Activated naive CD8-positive, alpha-beta T cell (primary cell): Measurements from ENCODE around the gene CDNF.
"Not testable (repeated sequence)": the region's sequence is repeated elsewhere in the genome, so short reads cannot be mapped to it uniquely, and the experiment has no call there.

Experiments
- H3K27ac Mint-ChIP-seq: one replicate; pipeline ENCODE4 v1.8.0; 2021; ENCODE audit warnings: mixed read lengths
- H3K27me3 Mint-ChIP-seq: one replicate; pipeline ENCODE4 v1.8.0; 2021; ENCODE audit warnings: mixed read lengths
- H3K36me3 Mint-ChIP-seq: one replicate; pipeline ENCODE4 v1.8.0; 2021; ENCODE audit warnings: mixed read lengths
- H3K4me1 Mint-ChIP-seq: one replicate; pipeline ENCODE4 v1.8.0; 2021; ENCODE audit warnings: low read depth, mixed read lengths
- H3K4me3 Mint-ChIP-seq: one replicate; pipeline ENCODE4 v1.8.0; 2021; ENCODE audit warnings: mild to moderate bottlenecking, mixed read lengths
- H3K9me3 Mint-ChIP-seq: one replicate; pipeline ENCODE4 v1.8.0; 2021; ENCODE audit warnings: low read depth, mixed read lengths

CDNF gene

DNA sequence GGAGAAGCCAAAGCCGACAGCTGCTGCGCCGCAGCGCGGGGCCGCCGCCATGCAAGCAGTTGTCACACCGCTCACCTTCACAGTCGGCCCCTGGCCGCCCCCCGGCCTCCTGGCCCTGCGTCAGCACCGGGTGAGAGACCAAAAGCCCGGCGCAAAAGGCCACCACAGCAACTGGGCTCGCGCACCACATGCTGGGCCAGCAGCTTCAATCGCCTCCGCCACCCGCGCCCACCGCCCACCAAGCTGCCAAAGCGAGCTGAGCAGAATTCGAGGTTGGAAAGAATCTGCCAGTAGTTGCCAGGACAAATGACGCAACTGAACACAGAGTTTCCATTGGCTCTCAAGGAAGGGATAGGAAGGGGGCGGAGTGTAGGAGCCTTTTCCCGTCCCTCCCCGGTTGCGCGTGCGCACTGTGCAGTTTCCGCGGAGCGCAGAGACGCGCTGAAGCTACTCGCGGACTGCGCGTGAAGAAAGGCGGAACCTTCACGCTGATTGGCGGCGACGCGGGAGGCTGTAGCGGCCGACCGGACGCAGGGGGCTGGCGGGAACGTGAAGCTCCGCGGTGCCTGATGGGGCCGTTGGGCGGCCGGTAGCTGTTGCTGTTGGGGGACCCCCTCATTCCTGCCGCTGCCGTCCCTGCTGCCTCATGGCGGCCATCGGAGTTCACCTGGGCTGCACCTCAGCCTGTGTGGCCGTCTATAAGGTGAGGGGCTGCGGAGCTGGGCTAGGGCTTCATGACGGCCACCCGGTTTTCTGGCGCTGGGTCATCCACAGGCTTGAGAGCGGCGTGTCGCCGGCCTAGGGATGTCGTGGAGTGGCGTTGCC, at the start of gene CDNF, which contains the start of the genes HSPA14 and MSANTD7:
Gene CDNF (minus strand): TSS at position 281 of the 825 bp plus-strand sequence. CDS start 91 bp downstream, at position 190.
Gene HSPA14 (plus strand): TSS at position 550 of the 825 bp plus-strand sequence. CDS start 97 bp downstream, at position 647.
Gene MSANTD7 (plus strand): TSS at position 550 of the 825 bp plus-strand sequence. CDS start 3,979 bp downstream, outside the sequence.
- Mint-ChIP-seq H3K4me3 (peak within 1 kb of the TSS; percentile 96), H3K9me3 (no peaks in the 10 kb centered on the region), H3K27ac (peak within 1 kb of the TSS; percentile 95), H3K27me3 (no peaks in the 10 kb centered on the region), H3K36me3 (peaks cover 15% of the 10 kb centered on the region), H3K4me1 (peaks cover 30% of the 10 kb centered on the region)

DNA sequence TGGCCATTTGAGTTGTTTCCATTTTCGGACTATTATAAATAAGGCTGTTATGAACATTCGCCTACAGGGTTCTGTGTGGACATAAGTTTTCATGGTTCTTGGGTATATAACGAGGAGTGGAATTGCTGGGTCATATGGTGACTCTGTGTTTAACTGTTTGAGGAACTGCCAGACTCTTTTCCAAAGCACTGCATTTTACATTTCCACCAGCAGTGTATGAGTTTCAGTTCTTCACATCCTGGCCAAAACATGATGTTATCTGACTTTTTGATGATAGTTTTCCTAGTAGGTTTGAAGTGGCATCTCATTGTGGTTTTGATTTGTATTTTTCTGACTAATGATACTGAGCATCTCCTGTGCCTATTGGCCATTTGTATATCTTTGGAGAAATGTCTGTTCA, 46.2 kb upstream of the CDNF start:
- Mint-ChIP-seq H3K27ac (no peak overlapping the region), H3K4me3 (no peak overlapping the region), H3K27me3 (no peaks in the 10 kb centered on the region), H3K4me1 (peaks cover 20% of the 10 kb centered on the region), H3K36me3 (peaks cover 9% of the 10 kb centered on the region), H3K9me3 (no peaks in the 10 kb centered on the region)

DNA sequence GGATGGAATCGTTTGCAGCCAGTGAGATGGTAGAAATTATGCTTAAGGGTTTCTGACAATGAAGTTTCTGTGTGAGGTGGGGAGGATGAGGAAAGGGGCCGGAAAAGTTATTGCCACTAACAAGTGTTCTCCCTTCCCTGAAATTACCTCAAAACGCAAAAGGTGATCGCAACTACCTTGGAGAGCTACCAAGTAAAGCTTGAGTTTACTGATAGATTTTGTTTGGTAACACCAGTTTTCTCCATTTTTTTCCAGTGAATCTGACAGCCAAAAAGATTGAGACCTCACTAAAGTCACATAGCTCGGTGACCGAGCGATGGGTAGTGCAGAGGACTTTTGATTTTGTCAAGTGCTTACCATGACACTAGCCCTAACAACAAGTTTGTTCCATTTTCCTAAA, 42.4 kb upstream of the CDNF start:
- H3K9me3 Mint-ChIP-seq: no peaks in the 10 kb centered on the region
- peak overlapping the region; percentile 92 for H3K4me3 Mint-ChIP-seq
- no peaks in the 10 kb centered on the region for H3K27me3 Mint-ChIP-seq
- H3K27ac Mint-ChIP-seq: peak overlapping the region; percentile 34
- peaks cover 9% of the 10 kb centered on the region for H3K36me3 Mint-ChIP-seq
- H3K4me1 Mint-ChIP-seq: peaks cover 41% of the 10 kb centered on the region

DNA sequence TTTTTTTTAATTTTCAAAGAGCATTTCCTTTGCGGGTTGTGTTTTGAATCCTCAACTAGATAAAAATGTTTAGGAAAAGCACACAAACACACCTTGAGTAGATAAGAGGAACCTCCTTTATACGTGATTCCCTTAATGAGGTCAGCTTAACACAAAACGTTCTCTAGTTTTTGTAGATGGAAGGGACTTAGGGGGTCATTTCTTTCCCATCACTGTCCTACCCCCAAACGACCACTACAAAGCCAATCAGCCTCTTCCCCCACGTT, 42.0 kb upstream of the CDNF start:
- Mint-ChIP-seq H3K9me3 (no peaks in the 10 kb centered on the region), H3K4me3 (peak overlapping the region; percentile 92), H3K27me3 (no peaks in the 10 kb centered on the region), H3K4me1 (peaks cover 41% of the 10 kb centered on the region), H3K36me3 (peaks cover 9% of the 10 kb centered on the region), H3K27ac (peak overlapping the region; percentile 78)

DNA sequence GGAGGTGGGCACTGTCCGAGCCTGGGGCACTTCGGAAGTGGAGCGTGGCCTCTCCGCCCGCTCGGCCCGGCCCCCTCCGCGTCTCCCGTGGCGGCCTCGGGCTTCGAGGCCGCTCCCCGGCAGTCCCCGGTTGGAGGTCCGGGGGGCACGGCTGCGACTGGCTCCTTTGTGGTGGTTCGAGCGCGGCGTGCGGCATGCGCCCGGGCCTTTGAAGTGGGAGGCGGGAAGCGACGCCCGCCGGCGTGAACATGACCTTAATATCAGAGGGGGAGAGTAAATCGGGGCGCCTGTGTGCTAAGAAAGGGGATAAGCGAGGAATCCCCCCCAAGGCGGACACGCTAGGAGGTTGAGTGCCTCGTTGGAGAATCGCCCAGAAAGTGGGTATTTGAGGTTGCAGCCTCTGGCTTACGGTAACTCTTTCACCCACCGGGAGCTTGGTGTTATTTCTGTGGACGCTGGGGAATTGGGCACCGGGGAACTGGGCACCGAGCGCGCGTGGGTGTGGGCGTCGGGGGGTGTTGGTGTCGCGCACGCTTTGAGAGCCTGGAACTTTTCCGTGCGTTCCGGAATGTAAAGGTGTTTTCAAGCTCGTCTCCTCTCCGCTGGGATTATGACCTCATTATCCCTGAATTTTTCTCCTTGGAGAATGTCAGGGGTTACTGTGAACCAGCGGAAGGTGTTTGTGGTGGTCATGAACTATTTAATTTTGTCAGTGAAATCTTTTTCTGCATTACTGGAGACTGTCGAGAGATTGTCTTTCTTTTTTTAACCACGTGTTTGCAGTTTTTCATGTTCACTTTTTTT, 41.5 kb upstream of the CDNF start:
- Mint-ChIP-seq H3K4me1 (peaks cover 41% of the 10 kb centered on the region), H3K27me3 (no peaks in the 10 kb centered on the region), H3K27ac (peak overlapping the region; percentile 78), H3K4me3 (peak overlapping the region; percentile 92), H3K36me3 (peaks cover 9% of the 10 kb centered on the region), H3K9me3 (no peaks in the 10 kb centered on the region)

DNA sequence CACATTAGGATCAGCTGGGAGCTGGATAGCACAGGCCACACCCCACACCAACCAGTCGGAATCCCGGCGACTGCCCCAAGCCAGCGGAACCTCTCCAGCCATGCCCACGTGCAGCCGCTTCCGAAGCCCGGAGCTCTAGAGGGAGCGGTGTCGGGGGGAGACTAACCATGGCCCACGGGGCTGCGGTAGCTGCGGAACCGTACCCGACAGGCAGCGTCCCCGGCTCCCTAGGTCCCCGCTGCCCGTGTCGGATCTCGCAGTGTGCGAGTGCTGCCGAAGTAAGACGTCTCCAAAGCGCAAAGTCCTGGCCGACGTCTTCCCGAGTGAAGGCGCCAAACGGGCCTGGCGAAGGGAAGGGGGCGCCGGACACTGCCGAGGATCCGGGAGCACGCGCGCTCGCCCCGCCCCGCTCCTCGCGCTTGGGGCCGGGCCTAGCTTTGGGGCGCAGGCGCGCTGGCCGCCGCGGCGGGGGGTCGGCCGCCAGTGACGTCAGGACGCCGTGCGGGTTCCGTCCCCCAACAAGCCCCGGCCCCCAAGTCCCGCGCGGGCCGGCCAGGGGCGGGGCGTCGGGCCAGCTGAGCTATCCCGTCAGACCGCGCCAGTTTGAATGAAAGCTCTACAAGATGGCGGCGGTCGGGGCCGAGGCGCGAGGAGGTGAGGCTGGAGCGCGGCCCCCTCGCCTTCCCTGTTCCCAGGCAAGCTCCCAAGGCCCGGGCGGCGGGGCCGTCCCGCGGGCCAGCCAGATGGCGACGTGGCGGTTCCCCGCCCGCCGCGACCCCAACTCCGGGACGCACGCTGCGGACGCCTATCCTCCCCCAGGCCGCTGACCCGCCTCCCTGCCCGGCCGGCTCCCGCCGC, 40.7 kb upstream of the CDNF start, which contains the start of gene SUV39H2:
Gene SUV39H2 (plus strand): TSS at position 601 of the 858 bp plus-strand sequence. CDS start 23 bp downstream, at position 624.
- Mint-ChIP-seq H3K4me1 (peaks cover 41% of the 10 kb centered on the region), H3K4me3 (peak within 1 kb of the TSS; percentile 96), H3K9me3 (no peaks in the 10 kb centered on the region), H3K27me3 (no peaks in the 10 kb centered on the region), H3K27ac (peak within 1 kb of the TSS; percentile 91), H3K36me3 (peaks cover 7% of the 10 kb centered on the region)

DNA sequence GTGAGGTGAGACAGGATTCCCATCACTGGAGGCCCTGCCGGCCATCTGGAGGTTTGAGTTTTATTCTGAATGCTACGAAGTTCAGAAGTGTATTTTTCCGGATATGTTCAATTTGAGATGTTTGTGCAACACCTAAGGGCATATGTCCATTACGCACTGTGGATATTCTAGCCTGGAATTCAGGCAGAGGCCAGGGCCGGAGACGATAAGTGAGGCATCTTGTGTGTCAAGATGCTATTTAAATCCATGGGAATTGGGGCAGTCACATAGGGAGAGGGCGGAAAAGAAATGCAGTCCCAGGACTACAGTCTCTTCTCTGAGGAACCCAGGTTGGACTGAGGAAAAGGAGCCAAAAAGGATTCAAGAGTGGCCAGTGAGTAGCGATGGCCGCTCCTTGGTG, 38.9 kb upstream of the CDNF start:
- Mint-ChIP-seq H3K27ac (no peak overlapping the region), H3K4me1 (peaks cover 41% of the 10 kb centered on the region), H3K27me3 (no peaks in the 10 kb centered on the region), H3K9me3 (no peaks in the 10 kb centered on the region), H3K4me3 (peak overlapping the region; percentile 96), H3K36me3 (peaks cover under 1% of the 10 kb centered on the region)

DNA sequence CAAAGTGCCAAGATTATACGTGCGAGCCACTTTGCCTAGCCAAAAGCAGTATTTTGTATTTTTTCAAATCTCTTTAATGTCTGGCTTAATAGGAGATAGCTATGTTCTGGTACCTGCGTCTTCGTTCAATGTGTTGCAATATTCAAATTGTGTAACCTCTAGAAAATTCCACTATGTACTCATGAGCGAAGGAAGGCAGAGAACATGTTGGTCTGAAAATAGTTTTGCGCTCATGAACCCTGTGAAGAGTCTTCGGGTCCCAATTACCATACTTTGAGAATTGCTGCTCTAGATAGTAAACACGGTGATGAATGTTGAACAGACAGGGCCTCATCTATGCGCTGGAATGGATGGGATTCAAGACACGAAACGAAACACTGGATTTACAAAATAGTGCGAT, 38.1 kb upstream of the CDNF start:
- Mint-ChIP-seq H3K4me3 (peak overlapping the region; percentile 53), H3K36me3 (peaks cover 2% of the 10 kb centered on the region), H3K27me3 (no peaks in the 10 kb centered on the region)

DNA sequence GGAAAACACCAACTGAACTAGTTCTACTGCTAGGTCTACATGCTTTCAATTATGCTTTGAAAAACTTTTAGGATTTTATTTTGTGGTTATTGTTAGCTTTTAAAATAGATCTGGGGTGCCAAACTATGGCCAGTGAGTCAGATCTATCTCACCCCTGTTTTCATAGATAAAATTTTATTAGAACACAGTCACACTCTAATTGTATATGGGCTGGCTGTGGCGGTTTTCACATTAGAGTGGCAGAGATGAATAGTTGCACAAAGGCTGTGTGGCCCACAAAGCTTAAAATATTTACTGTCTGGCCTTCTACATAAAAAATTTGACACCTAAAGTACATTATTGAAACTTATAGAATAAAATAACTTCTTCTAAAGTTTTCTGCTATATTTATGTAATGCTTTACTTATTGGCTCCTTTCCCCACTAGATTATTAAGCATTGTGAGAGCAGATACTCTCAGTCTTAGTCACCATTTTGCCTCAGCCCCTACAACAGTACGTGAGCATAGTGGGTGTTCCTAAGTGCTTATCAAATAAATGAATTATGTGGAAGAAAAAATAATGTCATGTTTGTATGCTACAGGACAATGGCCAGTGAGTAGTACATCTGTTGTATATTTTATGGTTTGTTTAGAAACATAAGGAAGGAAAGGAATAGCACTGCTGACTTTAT, 35.4 kb upstream of the CDNF start:
- Mint-ChIP-seq H3K4me3 (no peak overlapping the region), H3K27ac (no peak overlapping the region), H3K9me3 (no peaks in the 10 kb centered on the region), H3K27me3 (no peaks in the 10 kb centered on the region), H3K36me3 (peaks cover 5% of the 10 kb centered on the region), H3K4me1 (peaks cover 23% of the 10 kb centered on the region)

More for the DNA sequence above, 38.1 kb upstream of the CDNF start:
- peaks cover 37% of the 10 kb centered on the region for H3K4me1 Mint-ChIP-seq
- H3K27ac Mint-ChIP-seq: no peak overlapping the region
- H3K9me3 Mint-ChIP-seq: no peaks in the 10 kb centered on the region

DNA sequence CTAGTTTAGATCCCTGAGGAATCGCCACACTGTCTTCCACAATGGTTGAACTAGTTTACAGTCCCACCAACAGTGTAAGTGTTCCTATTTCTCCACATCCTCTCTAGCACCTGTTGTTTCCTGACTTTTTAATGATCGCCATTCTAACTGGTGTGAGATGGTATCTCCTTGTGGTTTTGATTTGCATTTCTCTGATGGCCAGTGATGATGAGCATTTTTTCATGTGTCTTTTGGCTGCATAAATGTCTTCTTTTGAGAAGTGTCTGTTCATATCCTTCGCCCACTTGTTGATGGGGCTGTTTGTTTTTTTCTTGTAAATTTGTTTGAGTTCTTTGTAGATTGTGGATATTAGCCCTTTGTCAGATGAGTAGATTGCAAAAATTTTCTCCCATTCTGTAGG, 27.0 kb upstream of the CDNF start:
- H3K27me3 Mint-ChIP-seq, H3K9me3 Mint-ChIP-seq, H3K27ac Mint-ChIP-seq, H3K4me1 Mint-ChIP-seq, H3K4me3 Mint-ChIP-seq: not testable (repeated sequence)
- H3K36me3 Mint-ChIP-seq: peaks cover 20% of the 10 kb centered on the region

DNA sequence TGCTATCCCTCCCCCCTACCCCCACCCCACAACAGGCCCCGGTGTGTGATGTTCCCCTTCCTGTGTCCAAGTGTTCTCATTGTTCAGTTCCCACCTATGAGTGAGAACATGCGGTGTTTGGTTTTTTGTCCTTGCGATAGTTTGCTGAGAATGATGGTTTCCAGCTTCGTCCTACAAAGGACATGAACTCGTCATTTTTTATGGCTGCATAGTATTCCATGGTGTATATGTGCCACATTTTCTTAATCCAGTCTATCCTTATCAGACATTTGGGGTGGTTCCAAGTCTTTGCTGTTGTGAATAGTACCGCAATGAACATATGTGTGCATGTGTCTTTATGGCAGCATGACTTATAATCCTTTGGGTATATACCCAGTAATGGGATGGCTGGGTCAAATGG, 26.6 kb upstream of the CDNF start:
- peaks cover 17% of the 10 kb centered on the region for H3K36me3 Mint-ChIP-seq
- not testable (repeated sequence) for H3K9me3 Mint-ChIP-seq, H3K27ac Mint-ChIP-seq

DNA sequence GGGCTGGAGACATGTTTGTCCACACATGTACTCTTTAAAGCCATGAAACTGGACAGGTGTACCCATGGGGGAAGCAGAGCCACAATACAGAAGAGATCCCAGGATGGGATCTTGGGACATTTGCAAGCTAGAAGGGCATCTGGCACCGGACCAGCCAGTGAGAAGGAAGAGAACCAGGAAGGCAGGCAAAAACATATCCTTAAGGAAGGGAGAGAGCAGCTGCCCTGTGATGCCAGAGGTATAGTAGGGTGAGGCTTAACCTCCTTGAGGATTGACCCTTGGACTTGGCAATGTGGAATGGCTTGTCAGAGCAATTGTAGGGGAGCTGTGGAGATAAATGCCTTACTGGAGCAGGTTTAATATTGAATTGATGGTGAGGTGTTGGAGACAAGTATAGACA, 23.0 kb upstream of the CDNF start:
- Mint-ChIP-seq H3K27me3 (no peaks in the 10 kb centered on the region), H3K27ac (no peak overlapping the region), H3K36me3 (peaks cover 14% of the 10 kb centered on the region), H3K9me3 (no peaks in the 10 kb centered on the region), H3K4me1 (peaks cover 4% of the 10 kb centered on the region), H3K4me3 (no peak overlapping the region)

More for the DNA sequence above, 26.6 kb upstream of the CDNF start:
- not testable (repeated sequence) for H3K27me3 Mint-ChIP-seq, H3K4me1 Mint-ChIP-seq, H3K4me3 Mint-ChIP-seq

DNA sequence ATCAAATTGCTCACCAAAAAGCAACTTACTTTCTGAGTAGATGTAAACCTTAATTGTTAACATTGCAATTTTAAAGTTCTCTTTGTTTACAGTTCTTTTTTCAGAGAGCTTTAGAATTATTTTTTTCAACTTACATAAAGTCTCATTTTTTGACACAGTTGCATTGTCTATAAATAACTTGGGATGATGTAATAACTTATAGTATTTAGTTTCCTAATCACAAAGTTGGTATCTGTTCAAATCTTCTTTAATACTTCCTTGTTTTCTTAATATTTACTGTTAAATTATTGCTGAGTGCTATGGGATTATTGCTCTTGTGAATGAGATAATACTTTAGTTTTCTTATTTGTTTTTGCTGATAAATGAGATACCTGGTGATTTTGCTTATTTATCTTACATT, 21.9 kb upstream of the CDNF start:
- H3K4me1 Mint-ChIP-seq: peaks cover 5% of the 10 kb centered on the region
- H3K27ac Mint-ChIP-seq: no peak overlapping the region
- H3K27me3 Mint-ChIP-seq: no peaks in the 10 kb centered on the region
- peaks cover 15% of the 10 kb centered on the region for H3K36me3 Mint-ChIP-seq
- H3K4me3 Mint-ChIP-seq: no peak overlapping the region
- H3K9me3 Mint-ChIP-seq: no peaks in the 10 kb centered on the region

DNA sequence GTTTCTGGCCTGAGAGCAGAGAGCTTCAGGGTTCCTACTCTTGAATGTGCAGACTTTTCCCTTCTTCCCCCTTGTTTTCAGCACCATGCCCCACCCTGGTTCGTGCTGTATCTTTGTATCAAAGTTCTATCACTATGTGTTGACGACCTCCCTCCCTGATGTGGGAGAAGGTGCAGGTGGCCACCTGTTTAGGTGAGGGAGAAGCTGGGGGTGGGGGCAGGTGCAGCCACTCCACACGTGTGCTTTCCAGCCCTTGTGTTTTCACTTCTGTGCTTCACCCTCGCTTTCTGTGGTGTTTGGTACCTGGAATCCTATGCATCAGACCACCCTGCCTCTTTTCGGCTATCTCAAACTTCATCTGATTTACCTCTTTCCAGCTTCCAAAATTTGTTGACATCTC, 21.2 kb upstream of the CDNF start:
- Mint-ChIP-seq H3K27ac (no peak overlapping the region), H3K4me3 (no peak overlapping the region), H3K9me3 (no peaks in the 10 kb centered on the region), H3K36me3 (peaks cover 12% of the 10 kb centered on the region), H3K27me3 (no peaks in the 10 kb centered on the region), H3K4me1 (peaks cover 5% of the 10 kb centered on the region)
